GM21423 (cell line): ENCODE measurements around the gene SOCS7.

ENCODE experiments used
- ATAC-seq: cut with Tn5 transposase; IDR thresholded peaks from one replicate; pipeline ENCODE4 v1.9.1; 2021; ENCODE audit warnings: mild to moderate bottlenecking, moderate library complexity; ENCODE audit not compliant: unreplicated experiment

SOCS7 gene

DNA sequence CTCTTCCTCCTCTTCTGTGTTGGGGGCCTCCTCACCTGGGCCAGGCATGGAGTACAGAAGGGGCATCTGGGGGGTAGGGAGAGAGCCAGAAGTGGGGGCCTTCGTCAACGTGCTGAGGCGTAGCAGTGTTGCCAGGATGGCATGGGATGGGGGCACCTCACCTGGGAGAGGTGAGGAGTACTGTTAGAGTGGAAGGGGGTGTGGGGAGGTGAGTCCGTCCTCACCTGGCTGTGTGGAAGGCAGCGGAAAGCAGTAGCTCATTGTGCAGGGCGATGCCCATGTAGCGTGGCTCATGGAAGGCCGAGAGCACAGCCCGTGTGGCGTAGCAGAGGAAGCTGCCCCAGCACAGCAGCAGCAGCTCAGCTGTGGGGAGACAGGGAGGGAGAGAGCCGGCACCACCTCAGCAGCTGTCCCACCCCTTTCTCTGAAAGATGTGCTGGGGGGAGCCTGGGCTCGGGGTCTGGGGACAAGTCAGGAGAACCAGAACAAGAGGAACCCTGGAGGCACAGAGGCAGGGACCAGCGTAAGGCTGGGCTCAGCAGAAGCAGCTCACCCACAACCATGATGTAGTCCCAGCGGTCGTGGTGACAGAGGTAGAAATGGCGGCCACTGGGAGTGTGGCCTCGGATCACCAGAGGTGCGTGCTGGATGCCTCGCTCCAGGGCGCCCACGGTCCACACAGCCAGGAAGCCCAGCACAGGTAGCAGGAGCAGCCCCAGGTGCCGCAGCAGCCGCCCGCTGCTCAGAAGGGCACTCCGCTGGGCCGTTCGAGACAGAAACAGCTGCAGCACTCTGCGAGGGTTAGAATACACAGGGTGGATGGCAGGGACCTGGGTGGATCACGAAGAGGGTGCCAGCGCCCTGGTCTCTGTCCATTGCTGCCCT is 16.9 kb upstream of the SOCS7 start:
- no peak for ATAC-seq

- no peak for ATAC-seq
Measured at GRCh38 chr17:38336838-38337237, 14.8 kb upstream of the SOCS7 start.

GRCh38 chr17:38338053-38338452 is 13.6 kb upstream of the SOCS7 start:
- no peak for ATAC-seq

DNA sequence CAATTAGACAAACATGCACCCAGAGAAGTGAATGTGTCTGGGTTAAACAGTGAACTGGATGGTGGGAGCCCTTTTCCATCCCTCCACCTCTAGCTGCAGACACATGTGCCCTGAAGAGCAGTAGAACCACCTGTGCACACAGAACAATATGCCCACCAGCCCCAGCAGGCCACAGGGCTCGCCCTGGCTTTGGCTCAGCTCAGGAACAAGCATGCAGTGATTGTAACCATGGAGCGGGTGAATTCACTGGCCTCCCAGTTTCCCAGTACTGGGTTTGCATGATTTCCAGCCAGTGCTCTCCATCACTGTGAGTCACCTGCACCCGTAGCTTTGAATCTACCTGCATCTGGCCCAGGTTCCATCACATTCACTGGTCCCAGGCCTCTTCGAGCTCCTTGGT is 13.1 kb upstream of the SOCS7 start:
- no peak for ATAC-seq

- no peak for ATAC-seq
Measured at GRCh38 chr17:38339891-38340290, 11.8 kb upstream of the SOCS7 start.

- no peak for ATAC-seq
Measured at GRCh38 chr17:38341035-38341721, 10.5 kb upstream of the SOCS7 start.

DNA sequence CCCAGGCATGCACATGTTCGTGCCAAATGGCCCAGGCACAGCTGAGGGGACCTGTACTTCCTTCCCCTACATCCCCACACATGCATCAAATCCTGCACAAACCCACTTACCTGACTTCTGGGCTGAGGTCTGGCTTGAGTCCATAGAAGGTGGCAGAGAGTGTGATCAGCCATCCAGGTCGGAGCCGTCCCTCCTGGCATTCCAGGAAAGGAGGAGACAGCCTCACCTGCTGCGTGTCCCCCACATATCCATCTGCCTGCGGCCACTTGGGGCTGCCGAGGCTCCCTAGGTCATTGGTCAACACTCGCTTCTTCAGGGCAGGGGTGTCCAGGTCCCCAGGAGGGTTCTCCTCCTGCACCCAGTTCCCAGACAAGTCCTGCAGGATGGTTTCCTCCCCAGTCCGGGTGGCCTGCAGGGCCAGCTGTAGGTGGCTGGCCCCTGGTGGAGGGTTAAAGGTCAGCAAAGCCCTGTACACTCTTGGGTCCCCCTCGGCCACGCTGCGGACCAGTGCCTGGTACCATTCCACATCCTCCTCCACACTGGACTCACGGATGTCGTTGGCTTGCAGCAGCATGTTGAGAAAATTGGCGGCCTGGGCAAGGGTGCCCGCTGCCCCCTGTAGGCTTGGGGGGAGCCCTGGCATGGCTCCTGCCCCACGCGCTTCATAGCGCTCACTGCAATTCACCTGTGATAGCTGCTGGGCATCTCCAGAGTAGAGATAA is 8.6 kb upstream of the SOCS7 start:
- ATAC-seq: no peak

GRCh38 chr17:38343608-38344419 is 7.8 kb upstream of the SOCS7 start, which contains the start of gene GPR179:
Gene GPR179 (minus strand): TSS chr17:38343956. CDS start chr17:38343789, 167 bp downstream.
- ATAC-seq: no peak

GRCh38 chr17:38344420-38344745 is 7.3 kb upstream of the SOCS7 start:
- no peak for ATAC-seq

GRCh38 chr17:38345743-38346142 is 5.9 kb upstream of the SOCS7 start:
- no peak for ATAC-seq

- ATAC-seq: no peak
Measured at GRCh38 chr17:38349097-38349730, 2.4 kb upstream of the SOCS7 start.

DNA sequence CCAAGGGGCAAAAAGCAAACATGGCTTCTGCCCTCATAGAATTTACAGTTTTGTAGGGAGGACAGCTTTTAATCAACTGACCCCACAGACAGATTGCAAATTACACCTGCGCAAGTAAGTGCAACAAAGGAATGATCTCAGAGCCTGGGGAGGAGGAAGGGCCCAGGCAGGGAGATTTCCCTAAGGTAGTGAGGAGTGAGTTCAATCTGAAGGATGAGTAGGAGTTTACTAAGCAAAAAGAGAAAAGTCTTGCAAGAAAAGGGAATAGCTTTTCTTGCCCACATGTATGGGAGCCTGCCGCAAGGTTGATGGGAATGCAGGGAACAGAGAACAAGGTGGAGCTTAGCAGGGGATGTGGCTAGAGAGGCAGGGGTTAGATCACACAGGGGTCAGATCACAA is 1.6 kb upstream of the SOCS7 start:
- no peak for ATAC-seq

GRCh38 chr17:38352245-38353085 is 821 bp downstream of the SOCS7 start:
- ATAC-seq: peak; percentile 11

DNA sequence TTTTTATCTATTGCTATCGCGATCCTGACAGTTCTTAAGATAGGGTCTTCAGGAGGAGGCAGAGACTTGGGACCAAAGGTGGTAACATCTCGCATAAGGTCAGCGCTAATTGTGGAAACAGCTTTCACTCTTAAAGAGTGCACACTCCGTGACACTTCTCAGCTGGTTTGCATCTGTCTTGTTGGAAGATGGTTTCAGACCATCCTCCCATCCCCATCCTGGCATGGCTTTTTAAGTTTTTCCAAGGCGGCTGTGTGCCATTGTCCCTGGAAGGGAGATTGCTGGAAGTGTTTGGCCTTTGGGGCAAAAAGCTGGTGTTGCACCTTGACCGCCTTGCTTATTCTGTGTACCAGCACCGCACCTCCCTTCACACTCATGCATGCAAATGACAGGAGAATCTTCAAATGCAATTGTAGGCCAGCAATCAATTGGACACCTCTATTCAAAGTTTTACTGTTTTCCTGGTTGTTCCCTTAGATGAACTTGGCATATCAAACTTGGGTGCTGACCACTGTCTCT is 1.5 kb downstream of the SOCS7 start:
- ATAC-seq: no peak

- ATAC-seq: no peak
Measured at GRCh38 chr17:38353668-38354067, 2.0 kb downstream of the SOCS7 start.

- no peak for ATAC-seq
Measured at GRCh38 chr17:38354466-38354865, 2.8 kb downstream of the SOCS7 start.

DNA sequence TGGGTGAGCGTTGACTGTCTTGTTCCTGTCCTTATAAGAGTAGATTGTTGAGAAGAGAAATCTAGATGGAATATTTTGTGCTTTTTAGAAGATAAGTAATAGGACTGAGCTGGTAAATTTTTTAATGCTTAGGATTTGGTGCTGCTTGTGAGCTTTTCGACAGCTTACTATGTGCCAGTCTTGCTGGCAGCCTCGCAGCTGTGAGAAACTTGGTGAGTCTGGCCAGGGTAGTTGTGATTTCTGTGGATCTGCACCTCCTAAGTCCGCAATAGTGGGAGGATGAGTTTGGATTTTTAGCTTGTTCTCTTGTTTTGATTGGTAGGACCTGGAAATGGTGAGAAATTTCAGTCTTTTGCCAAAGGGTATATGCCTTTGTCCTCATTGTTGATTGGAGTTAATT is 3.6 kb downstream of the SOCS7 start:
- no peak for ATAC-seq

- no peak for ATAC-seq
Measured at GRCh38 chr17:38357486-38358123, 6.0 kb downstream of the SOCS7 start.
